ENCODE results near the gene COL21A1. TPM values are rescaled to one million over a fixed set of nuclear protein-coding genes. Genes with fewer than 3 reads are reported as not detected.

Gene COL21A1
- total RNA-seq (2022; extraction: Qiagen RNA extraction; ENCODE audit: low read depth) = 0.53 to 0.99 TPM (median 0.79 TPM) in 5 replicates

DNA sequence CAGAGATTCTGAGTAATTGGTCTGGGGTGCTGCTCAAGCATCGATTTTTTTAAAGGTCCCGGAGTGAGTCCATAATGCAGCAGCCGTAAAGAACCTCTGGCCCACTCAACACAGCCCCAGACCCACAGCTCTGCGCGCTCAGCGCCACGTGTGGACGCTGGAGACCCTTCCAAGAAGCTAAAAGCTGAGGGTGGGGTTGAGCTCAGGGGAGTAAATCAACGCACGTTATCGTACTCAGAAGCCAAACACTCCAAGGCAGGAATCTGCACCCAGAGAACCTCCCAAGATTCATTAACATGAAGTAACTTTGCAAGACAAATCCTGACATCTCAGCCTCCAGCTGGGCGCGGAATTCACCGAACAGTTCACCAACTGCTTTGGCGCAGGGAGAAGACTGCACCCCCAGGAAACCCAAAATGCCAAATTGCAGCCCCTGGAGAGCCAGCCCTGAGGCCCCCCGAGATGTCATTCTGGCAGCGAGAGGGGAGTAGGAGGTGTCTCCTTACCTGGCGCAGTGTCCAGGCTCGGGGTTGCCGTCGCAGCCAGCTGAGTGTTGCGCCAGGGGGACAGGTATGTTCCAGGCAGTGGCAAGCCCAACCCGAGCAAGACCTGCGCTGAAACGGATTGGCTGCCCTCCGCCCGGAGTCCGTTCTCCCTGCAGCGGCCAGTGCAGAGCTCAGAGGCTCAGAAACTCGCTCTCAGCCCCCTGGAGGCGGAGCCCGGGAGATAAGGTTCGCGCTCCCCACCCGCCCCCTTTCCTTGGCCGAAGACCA lies at the start of gene COL21A1:
TSS of gene COL21A1 (minus strand) at position 700 of the 773 bp plus-strand sequence. CDS start 64,962 bp downstream, outside the sequence.

